GM19395 (cell line): ENCODE results near the gene C16orf74.

Experiments used
- ATAC-seq: cut with Tn5 transposase; IDR thresholded peaks from one replicate; pipeline ENCODE4 v1.9.1; 2021; ENCODE audit warnings: mild to moderate bottlenecking, moderate library complexity; ENCODE audit not compliant: unreplicated experiment

The C16orf74 gene

DNA sequence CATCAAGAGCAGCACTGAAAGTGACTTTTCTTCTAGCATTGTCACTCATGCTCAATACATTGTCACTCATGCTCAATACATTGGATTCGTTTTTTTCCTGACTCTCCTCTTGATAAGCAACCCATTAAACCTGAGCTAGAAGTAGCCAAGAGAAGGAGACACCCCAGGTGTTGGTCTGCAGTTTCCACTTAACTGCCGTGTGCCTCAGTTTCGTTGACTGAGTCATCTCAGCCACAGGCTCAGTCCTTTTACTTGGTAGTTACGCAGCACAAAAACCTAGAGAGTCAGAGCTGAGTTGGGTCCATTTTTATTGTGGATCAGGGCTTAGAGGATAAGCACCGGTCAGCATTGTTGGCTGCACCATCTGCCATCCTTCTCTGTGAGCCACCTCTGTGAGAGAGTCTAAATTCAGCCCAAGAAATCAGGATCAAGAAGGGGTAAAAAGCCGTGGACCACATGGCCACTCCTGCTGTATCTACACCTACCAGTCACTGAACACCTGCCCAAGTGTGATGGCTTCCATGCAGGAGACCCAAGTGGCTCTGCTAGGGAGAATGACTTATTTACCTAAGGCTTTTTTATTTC, 73.4 kb downstream of the C16orf74 start:
- no peak for ATAC-seq

DNA sequence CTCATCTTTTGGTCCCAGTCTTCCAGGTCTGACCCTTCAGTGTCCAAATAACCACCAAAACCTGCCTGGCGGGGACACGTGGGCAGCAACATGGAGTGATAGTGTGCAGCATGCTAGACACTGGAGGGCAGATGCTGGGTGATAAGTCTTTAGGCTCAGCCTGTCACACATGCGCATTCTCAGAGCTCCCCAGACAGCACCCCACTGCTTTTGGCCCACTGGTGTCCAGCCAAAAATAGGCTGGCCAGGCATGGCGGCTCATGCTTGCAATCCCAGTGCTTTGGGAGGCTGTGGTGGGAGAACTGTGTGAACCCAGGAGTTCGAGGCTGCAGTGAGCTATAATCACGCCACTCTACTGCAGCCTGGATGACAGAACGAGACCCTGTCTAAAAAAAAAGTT, 74.4 kb downstream of the C16orf74 start:
- no peak for ATAC-seq

DNA sequence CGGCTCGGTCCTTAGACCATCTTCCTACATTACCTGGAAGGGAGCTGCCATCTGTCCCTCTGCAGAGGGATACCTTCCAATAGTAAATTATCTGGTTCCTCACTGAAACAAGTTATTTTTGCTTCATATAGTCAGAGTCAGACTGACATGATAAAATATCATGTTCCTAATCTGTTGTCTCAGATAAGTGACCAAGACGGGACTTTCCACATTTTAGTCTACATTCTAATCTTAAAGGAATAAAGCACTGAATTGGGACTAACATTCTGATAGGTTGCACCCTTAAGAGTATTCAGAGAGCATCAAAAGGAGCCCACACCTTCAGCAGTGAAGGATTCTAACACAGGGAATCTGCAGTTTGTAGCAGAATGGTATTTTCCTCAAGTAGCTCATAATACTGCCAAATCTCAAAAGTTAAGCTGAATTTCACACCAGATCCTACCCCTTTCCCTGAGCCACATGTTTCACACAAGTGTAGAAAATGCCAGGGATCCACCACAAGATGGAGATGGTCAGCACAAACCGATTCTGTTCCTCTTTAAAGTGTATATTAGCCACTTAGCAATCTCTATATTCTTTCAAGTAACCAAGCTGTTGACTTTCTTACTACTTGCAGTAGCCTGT, 75.5 kb downstream of the C16orf74 start:
- no peak for ATAC-seq

DNA sequence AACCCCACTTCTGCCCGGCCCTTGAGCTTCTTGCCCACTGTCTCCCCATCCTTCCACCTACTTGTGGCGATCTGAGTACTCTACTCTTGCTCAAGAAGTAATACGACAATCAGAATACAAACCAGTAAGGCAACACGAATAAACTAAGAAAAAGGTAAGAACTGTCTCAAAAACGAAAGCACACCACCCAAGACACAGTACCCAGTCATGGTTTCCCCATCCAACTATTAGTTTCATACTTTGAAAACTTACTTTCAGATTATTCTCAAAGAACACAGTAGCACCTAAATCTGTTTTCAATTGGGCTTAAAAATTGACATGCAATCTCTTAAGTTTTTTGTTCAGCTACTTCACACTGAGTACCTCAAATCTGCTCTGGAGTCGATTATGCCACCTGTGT, 76.1 kb downstream of the C16orf74 start:
- no peak for ATAC-seq

DNA sequence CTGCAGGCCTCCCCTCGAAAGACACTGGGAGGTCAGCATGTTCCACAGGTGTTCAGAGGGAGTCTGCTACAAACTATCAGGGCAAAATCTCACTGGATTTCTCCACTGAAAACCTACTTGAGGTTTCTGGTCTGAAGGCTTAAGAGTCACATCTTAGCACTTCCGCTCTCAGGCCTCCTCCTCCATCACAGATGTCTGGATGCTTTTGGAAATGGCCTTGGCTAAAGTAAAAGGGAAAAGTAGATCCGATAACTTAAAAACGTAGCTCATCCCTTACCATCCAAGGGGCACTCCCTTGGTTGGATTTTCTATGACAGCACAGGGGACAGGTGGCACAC, 76.5 kb downstream of the C16orf74 start:
- no peak for ATAC-seq

DNA sequence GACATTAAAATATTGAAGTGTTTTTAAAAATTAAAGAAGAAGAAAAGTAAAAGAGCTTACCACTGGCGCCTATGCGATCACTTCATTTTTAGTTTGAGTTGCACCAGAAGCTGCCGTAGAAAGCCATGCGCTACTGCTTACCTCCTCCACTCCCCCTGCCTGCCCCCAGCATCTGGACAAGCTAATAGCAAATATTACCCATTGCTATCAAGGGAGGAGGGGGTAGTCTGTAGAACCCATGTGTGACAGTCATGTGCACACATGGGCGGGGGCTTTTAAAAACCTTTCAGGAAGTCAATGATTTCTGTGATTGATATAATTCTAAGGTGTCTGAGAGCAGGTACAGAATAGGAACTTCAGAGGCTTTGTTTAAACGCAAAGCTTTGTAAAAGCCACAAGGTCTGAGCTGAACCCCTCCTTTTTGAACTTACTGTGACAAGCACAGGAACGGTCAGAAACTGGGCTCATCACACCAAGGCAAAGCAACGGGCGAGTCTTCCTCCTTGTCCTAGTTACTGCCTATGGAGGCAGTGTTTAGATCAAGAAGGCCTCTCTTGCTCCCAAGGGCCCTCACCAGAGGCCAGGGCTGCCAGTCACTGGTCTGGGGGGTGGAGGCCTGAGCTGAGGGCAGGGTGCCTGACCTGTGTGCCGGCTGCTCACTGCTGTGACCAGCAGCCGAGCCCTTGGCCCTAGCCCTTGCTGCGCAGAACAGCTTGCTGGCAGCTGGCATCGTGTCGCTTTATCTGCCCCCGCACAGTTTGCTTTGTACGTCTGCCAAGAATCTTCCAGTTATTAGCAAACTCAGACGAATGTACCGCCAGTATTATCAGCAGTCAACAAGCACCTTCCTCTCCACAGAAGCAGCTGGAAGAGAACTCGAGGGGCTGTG, 77.1 kb downstream of the C16orf74 start:
- ATAC-seq = no peak

DNA sequence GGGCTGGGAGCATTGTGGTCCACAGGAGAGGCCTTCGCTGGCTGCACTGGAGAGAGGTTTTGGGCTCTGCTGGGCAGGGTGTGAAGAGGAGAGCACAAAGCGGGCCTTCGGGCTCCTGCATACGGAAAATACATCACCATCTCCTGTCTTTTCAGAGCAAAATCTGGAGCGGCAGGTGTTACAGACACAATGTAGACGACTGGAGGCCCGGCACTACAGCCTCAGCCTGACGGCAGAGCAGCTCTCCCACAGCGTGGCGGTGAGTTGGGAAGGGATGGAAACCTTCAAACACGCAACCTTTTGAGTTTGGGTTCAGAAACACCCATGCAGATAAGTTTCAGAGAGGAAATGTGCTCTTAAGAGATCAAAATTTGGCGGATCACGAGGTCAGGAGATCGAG, 80.1 kb downstream of the C16orf74 start:
- ATAC-seq = no peak

DNA sequence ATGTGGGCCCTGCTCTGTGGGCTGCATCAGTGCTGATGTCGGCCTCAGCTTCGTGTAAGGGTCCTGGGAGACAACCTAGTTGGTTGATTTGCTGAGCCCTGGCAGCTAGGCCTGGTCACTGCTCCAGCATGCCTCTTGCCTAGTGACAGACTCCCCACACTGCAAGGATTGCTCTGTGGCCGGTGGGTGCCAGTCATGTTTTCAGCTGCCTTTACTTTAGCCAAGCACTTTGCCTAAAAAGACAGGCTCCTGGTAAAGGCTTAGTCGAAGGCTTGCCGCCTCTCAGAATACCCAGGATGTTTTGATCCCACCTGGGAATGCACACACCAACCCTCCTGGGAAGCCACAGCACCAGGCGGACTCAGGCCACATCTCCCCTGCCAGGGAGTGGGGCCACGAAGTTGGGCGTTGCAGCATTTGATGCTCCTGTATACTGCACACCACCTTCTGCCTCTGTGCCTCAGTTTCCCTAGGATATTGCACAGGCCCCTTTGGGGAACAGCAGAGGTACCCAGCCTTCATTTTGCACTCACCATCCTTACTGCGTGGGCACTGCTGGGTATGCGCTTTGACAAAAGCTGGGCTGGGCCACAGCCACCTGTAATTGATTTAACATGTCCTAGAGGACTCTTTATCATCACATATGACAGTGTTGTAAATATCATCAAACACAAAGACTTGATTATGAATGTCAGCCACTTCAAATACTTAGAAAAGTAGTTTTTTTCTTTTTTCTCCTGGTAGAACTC, 82.0 kb downstream of the C16orf74 start:
- no peak for ATAC-seq

DNA sequence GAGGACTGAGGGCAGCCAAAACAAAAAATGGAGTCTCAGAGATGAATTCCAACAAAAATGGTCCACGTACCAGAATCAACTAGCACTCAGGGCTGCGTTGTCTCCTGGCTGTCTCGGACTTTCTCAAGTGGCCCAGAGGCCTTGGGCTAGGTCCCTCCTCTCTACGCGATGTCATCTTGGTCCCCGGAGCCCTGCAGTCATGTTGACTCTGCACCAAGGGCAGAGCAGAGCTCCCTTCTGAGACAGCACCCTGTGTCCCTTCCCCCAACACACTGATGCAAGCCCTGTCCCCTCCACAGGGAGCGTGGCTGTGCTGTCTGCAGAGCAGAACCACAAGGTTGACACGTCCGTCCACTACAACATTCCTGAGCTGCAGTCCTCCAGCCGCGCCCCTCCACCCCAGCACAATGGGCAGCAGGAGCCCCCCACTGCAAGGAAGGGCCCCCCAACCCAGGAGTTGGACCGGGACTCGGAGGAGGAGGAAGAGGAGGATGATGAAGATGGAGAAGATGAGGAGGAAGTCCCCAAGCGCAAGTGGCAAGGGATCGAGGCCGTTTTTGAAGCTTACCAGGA, 83.0 kb downstream of the C16orf74 start:
- ATAC-seq = no peak

DNA sequence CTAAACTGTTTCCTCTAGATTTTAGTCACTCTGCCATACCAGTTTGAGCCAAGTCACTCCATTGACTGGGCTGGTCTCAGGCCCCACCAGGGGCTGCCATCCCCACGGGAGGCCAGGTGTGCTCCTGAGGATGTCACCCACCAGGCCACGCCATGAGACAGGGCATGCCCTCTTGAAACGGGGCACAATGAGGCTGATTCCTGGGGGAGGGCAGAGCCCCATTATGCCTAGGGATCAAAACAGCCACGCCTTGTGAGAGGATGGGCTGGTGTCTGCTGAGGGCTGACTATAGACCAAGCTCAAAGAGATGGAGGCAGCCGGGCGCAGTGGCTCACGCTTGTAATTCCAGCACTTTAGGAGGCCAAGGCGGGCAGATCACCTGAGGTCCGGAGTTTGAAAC, 83.6 kb downstream of the C16orf74 start:
- ATAC-seq = no peak

DNA sequence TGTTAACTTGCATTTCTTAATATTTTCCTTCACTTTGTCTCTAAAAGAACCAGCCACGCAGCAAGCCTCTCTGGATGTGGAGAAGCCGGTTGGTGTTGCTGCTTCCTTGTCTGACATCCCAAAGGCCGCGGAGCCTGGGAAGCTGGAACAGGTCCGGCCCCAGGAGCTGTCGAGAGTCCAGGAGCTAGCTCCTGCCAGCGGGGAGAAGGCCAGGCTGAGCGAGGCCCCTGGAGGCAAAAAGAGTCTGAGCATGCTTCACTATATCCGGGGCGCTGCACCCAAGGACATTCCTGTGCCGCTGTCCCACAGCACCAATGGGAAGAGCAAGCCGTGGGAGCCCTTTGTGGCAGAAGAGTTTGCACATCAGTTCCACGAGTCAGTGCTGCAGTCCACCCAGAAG, 85.0 kb downstream of the C16orf74 start:
- ATAC-seq = no peak

DNA sequence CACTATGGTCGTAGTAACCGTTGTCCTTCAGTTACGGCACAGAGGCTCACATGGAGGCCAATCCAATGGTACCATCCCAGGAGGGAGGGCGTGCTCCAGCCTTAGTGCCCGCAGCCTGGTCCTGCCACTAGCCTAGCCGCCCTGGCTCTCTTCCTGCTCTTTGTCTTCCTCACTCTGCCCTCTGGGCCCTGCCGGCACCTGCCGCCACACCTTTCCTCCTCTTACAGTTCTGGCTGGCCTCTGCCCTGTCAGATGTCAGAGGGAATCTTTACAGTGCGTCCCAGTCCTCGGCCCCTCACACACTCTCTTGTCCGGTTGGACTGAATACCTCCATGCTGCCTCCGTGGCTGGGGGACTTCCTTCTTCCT, 85.5 kb downstream of the C16orf74 start:
- no peak for ATAC-seq

DNA sequence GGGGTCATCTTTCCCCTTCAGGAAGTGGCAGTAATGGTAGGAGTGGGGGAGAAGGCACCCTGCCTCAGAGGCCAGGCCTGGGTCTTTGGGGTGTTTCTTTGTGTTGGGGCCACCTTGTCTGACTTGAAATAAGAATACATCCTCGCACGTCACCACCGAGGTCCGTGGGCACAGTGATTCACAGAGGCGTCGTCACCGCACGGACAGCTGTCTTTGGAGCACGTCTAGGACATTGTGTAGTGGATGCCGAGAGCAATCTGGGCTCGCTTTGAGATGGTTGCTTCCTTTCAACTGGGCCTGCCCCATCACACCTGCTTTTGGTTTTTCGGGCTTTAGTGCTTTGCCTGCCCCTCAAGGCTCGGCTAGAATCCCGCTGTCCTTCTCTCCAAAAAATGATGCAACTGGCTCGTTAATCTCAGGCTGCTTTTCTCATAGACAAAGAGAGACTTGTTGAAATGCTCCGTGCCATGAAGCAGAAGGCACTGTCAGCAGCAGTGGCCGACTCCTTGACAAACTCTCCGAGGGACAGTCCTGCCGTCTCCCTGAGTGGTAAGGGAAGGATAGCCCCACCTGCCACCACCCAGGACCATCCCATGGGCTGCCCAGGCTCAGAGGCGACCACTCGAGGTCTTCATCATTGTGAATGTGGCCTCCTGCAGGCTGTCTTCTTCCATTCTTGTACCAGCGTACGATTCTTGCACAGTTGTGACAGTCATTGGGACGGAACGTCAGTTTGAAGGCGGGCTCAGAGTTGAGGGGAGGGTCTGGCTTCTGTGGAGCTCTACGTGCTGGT, 86.1 kb downstream of the C16orf74 start:
- ATAC-seq = no peak

DNA sequence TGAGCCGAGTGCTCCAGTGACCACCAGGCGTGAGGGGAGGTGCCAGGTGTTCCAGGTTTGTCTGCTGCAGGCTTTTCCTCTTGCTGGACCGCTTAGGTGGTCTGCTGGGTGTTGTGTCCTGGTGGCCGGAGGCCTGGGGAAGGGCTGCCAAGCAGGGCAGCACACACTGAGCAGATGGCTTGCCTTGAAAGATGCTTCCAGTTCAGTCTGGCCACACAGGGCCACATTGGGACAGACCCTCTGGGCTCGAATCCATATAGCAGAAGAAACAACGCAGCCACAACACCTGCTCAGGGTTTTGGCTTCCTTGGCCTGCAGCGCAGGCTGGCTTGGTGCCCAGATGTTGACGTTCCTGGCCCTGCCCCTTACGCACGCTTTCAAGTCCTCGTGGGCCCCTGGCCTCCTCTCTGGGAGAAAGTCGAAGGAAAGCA, 87.0 kb downstream of the C16orf74 start:
- no peak for ATAC-seq

DNA sequence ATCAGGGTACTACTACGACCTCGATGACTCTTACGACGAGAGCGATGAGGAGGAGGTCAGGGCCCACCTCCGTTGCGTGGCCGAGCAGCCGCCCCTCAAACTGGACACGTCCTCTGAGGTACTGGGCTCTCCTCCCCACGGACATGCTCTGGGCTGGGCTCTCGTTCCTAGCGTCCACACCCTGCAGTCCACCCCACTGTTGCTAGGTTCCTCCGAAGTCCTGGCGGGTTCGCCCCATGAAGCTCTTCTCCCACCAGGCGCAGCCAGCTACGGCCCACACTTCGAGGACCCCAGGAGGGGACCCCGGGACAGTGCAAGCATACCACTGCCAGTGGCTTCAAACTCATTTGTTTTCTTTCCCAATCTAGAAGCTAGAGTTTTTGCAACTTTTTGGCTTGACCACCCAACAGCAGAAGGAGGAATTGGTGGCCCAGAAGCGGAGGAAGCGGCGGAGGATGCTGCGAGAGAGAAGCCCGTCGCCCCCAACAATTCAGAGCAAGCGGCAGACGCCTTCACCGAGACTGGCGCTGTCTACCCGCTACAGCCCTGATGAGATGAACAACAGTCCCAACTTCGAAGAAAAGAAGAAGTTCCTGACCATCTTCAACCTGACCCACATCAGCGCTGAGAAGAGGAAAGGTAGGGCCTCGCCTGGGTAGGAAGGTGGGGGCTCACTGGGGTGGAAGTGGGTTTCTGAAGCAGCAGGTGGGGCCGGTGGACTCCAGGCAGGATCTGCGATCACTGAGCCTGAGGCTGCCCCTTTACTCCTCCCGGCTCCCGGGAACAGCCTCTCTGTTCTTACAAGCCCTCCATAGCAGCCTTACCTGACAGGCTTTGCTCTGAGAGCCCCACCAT, 87.7 kb downstream of the C16orf74 start:
- ATAC-seq = no peak

DNA sequence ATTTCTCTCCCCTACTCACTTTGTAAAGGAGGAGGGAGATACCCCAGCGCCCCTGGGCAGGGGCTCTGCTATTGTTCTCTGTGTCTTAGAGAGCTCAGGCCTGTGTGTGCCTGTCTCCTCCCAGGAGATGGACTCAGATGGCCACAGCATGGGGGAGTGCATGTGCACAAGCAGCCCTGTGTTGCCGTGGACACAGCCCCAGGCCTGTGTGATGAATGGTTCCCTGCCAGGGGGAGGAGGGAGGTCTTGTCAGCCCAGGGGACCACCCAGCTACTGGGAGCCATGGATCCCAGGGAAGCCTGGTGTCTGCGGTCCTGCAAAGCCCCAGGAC, 88.4 kb downstream of the C16orf74 start:
- no peak for ATAC-seq

DNA sequence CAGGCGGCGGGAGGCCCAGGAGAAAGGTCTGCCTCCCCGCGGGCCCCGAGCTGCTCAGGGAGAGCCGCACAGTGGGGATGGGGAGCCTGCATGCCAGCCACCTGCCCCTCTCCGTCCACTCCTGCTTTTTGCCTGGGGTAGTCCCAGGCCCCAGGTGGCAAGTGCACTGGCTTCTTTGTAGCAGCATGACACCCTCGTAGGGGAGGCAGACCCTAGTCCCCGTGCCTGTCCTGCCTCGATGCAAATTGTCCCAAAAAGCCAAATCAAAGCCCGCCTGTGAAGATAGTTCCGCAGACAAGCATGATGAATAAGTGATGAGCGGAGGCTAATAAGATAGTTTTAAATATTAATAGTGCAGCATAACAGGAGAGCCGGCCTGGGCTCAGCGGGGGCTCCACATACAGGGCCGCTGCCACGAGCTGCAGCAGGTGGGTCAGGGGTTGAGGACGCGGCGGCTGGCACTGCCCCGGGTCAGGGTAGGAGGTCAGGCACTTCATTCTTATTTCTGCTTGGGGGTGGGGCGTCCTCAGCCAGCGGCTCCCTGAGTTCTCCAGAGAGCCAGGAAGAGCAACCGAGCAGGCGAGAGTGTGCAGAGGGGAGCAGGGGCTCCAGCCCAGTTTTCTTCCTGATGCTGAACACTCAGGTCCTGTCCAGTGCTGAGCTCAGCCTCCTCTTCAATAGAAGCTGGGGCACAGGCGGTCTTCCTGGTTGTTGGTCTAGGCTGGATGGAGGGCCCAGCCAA, 89.0 kb downstream of the C16orf74 start:
- no peak for ATAC-seq

DNA sequence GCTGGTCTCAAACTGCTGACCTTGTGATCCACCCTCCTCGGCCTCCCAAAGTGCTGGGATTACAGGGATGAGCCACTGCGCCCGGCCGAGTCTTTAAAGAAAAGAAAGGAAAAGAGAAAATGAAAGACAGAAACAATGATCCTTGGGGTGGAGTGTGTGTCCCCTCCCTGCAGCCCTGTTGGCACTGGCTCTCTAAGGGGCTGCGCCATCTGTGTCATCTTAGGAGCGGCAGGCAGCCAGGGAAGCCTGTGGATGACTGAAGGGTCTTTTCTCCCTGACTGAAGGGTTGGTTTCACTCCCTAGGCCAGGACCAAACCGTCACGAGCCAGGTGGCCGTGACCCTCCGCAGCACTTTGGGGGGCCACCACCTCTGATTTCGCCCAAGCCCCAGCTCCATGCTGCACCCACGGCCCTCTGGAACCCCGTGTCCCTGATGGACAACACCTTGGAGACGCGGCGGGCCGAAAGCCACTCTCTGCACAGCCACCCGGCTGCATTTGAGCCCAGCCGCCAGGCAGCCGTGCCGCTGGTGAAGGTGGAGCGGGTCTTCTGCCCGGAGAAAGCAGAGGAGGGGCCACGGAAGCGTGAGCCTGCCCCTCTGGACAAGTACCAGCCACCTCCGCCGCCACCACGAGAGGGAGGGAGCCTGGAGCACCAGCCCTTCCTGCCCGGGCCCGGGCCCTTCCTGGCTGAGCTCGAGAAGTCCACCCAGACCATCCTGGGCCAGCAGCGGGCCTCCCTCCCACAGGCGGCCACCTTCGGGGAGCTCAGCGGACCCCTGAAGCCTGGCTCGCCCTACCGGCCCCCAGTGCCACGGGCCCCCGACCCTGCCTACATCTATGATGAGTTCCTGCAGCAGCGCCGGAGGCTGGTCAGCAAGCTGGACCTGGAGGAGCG, 89.8 kb downstream of the C16orf74 start:
- ATAC-seq = no peak
